H1 (cell line): Measurements from ENCODE around the gene DCN. TPM values are rescaled to one million over a fixed set of nuclear protein-coding genes. Genes with fewer than 3 reads are reported as not detected.

Experiments
- CTCF ChIA-PET: fragments of 300-600 bp; sonication (Branson Sonifier 250); formaldehyde crosslinking; loops from one replicate; lab custom pipeline; 2021; ENCODE audit not compliant: partially characterized antibody; lab: Charles Lee
- POLR2A ChIA-PET: fragments of 300-600 bp; sonication (Branson Sonifier 250); formaldehyde crosslinking; loops from one replicate; lab custom pipeline; 2021; ENCODE audit warnings: inconsistent platforms; ENCODE audit not compliant: partially characterized antibody; lab: Charles Lee
- DNase-seq, 2 experiments: peaks; one replicate each; pipeline versions ENCODE4 v3.0.0 to v3.0.0-alpha.2; 2010 to 2022; ENCODE audit warnings: low spot score in 2 of 2, low read depth in 1 of 2, mixed read lengths in 1 of 2
- FAIRE-seq: peaks from 2 replicates; lab custom pipeline; 2011; peaks lifted over from hg19 to GRCh38; lab: Jason Lieb, UNC
- H2AFZ ChIP-seq: 2 replicates; pipeline ENCODE4 v1.8.1; 2012; ENCODE audit warnings: low read length, inconsistent platforms
- H2AK5ac ChIP-seq: 2 replicates; pipeline ENCODE4 v1.6.1; 2013; ENCODE audit warnings: low read depth, low read length
- H2BK120ac ChIP-seq: replicated peaks from 2 replicates; pipeline ENCODE3; 2013; ENCODE audit warnings: low read depth, low read length, inconsistent platforms
- H2BK12ac ChIP-seq: 2 replicates; pipeline ENCODE4 v1.6.1; 2013; ENCODE audit warnings: low read depth, low read length
- H2BK15ac ChIP-seq: 2 replicates; pipeline ENCODE4 v1.6.1; 2013; ENCODE audit warnings: low read length
- H2BK20ac ChIP-seq: 2 replicates; pipeline ENCODE4 v1.6.1; 2013; ENCODE audit warnings: low read length
- H2BK5ac ChIP-seq: 2 replicates; pipeline ENCODE4 v1.6.1; 2013; ENCODE audit warnings: low read depth, low read length
- H3K14ac ChIP-seq: 2 replicates; pipeline ENCODE4 v1.6.1; 2013; ENCODE audit warnings: inconsistent platforms; ENCODE audit not compliant: insufficient read length
- H3K18ac ChIP-seq: 2 replicates; pipeline ENCODE4 v1.6.1; 2013; ENCODE audit warnings: low read length; ENCODE audit errors: extremely low read depth
- H3K23ac ChIP-seq: 2 replicates; pipeline ENCODE4 v1.6.1; 2013; ENCODE audit warnings: inconsistent platforms; ENCODE audit not compliant: insufficient read length
- H3K23me2 ChIP-seq: 2 replicates; pipeline ENCODE4 v1.6.1; 2013; ENCODE audit warnings: low read depth, low read length
- H3K27ac ChIP-seq: 2 replicates; pipeline ENCODE4 v1.6.1; 2011; ENCODE audit warnings: low read depth, low read length, inconsistent platforms
- H3K27me3 ChIP-seq, 4 experiments: replicated peaks in 1 of 4; 1 replicate in 1 of 4; 2 replicates in 3 of 4; pipeline versions ENCODE4 v1.6.1 to v1.8.1; 2011 to 2013; ENCODE audit warnings: low read length in 3 of 4, mild to moderate bottlenecking in 3 of 4, inconsistent platforms in 2 of 4, mixed read lengths in 2 of 4, moderate library complexity in 1 of 4; ENCODE audit not compliant: control insufficient read depth in 3 of 4, insufficient read depth in 3 of 4; ENCODE audit errors: extremely low read depth in 1 of 4
- H3K36me3 ChIP-seq, 4 experiments: 2 replicates each; pipeline versions ENCODE4 v1.6.1 to v1.8.1; 2011 to 2013; ENCODE audit warnings: mild to moderate bottlenecking in 4 of 4, low read length in 3 of 4, moderate library complexity in 2 of 4, control low read depth in 1 of 4, inconsistent platforms in 1 of 4; ENCODE audit not compliant: insufficient read depth in 4 of 4, control insufficient read depth in 2 of 4
- H3K4ac ChIP-seq: replicated peaks from 2 replicates; pipeline ENCODE3; 2013; ENCODE audit warnings: low read length, low read depth, mixed read lengths, inconsistent platforms; ENCODE audit not compliant: insufficient read length
- H3K4me1 ChIP-seq, 4 experiments: replicated peaks in 1 of 4; 1 replicate in 1 of 4; 2 replicates in 3 of 4; pipeline versions ENCODE4 v1.6.1 to v1.8.1; 2011 to 2013; ENCODE audit warnings: low read length in 3 of 4, inconsistent platforms in 2 of 4, mixed read lengths in 1 of 4; ENCODE audit not compliant: insufficient read depth in 4 of 4, control insufficient read depth in 3 of 4
- H3K4me2 ChIP-seq, 2 experiments: 2 replicates each; pipeline versions ENCODE4 v1.6.1 to v1.8.1; 2011 to 2013; ENCODE audit warnings: low read depth in 2 of 2, low read length in 2 of 2, control low read depth in 1 of 2, inconsistent platforms in 1 of 2, mild to moderate bottlenecking in 1 of 2; ENCODE audit not compliant: insufficient read depth in 1 of 2
- H3K4me3 ChIP-seq, 4 experiments: fragments of 200-600, 300-600 bp in 1 of 4; sonication (generic), shearing (Covaris generic), sonication (Bioruptor Twin) in 1 of 4; 2 replicates each; pipeline versions ENCODE4 v1.5.1 to v1.8.1; 2011 to 2016; ENCODE audit warnings: low read length in 4 of 4, low read depth in 3 of 4, control low read depth in 2 of 4, inconsistent platforms in 2 of 4, mild to moderate bottlenecking in 2 of 4, mixed read lengths in 1 of 4, moderate library complexity in 1 of 4; ENCODE audit not compliant: insufficient read depth in 2 of 4; ENCODE audit errors: extremely low read depth in 1 of 4
- H3K56ac ChIP-seq: replicated peaks from 2 replicates; pipeline ENCODE3; 2013; ENCODE audit warnings: low read depth, mild to moderate bottlenecking, mixed read lengths, low read length, inconsistent platforms; ENCODE audit not compliant: insufficient read length
- H3K79me1 ChIP-seq: 2 replicates; pipeline ENCODE4 v1.6.1; 2013; ENCODE audit warnings: low read depth, low read length, control low read depth
- H3K79me2 ChIP-seq, 2 experiments: 2 replicates each; pipeline versions ENCODE4 v1.6.1 to v1.8.1; 2012 to 2013; ENCODE audit warnings: low read length in 2 of 2, mild to moderate bottlenecking in 2 of 2, inconsistent platforms in 1 of 2; ENCODE audit not compliant: insufficient read depth in 2 of 2, control insufficient read depth in 1 of 2
- H3K9ac ChIP-seq, 4 experiments: replicated peaks in 1 of 4; 1 replicate in 1 of 4; 2 replicates in 3 of 4; pipeline versions ENCODE4 v1.6.1 to v1.8.1; 2011 to 2013; ENCODE audit warnings: low read depth in 3 of 4, low read length in 3 of 4, control low read depth in 2 of 4, mild to moderate bottlenecking in 2 of 4, moderate library complexity in 2 of 4, inconsistent platforms in 1 of 4; ENCODE audit errors: extremely low read depth in 1 of 4
- H3K9me3 ChIP-seq, 2 experiments: 2 replicates each; pipeline versions ENCODE4 v1.6.1 to v1.8.1; 2012 to 2013; ENCODE audit warnings: mild to moderate bottlenecking in 2 of 2, moderate library complexity in 2 of 2, control low read depth in 1 of 2, inconsistent platforms in 1 of 2, low read depth in 1 of 2, low read length in 1 of 2, mixed read lengths in 1 of 2; ENCODE audit not compliant: insufficient read depth in 2 of 2
- H4K20me1 ChIP-seq, 2 experiments: replicated peaks in 1 of 2; 2 replicates each; pipeline versions ENCODE3 to v1.8.1; 2011 to 2013; ENCODE audit warnings: inconsistent platforms in 2 of 2, low read length in 2 of 2, mild to moderate bottlenecking in 1 of 2; ENCODE audit not compliant: insufficient read depth in 2 of 2, control insufficient read depth in 1 of 2
- H4K5ac ChIP-seq: 2 replicates; pipeline ENCODE4 v1.6.1; 2013; ENCODE audit warnings: low read length, low read depth, mixed read lengths, inconsistent platforms; ENCODE audit not compliant: insufficient read length
- H4K8ac ChIP-seq: 2 replicates; pipeline ENCODE4 v1.8.0; 2013; ENCODE audit warnings: mild to moderate bottlenecking, moderate library complexity, low read length, inconsistent platforms; ENCODE audit not compliant: insufficient read depth; ENCODE audit errors: extremely low read depth
- H4K91ac ChIP-seq: replicated peaks from 2 replicates; pipeline ENCODE3; 2013; ENCODE audit warnings: low read length, mixed read lengths, inconsistent platforms; ENCODE audit not compliant: insufficient read length
- BRCA1 ChIP-seq: IDR thresholded peaks from 2 replicates; pipeline ENCODE4 v1.6.1; 2012; ENCODE audit warnings: low read depth, low read length, improper control_type of control experiment
- CHD2 ChIP-seq: IDR thresholded peaks from 2 replicates; pipeline ENCODE4 v1.6.1; 2012; ENCODE audit warnings: low read length, improper control_type of control experiment
- EZH2 ChIP-seq: fragments of 200-600 bp; sonication (generic); IDR thresholded peaks from 2 replicates; pipeline ENCODE4 v1.7.1; 2012; ENCODE audit warnings: low read depth, mild to moderate bottlenecking, moderate library complexity, low read length, inconsistent platforms; ENCODE audit not compliant: severe bottlenecking
- GABPA ChIP-seq: IDR thresholded peaks from 2 replicates; pipeline ENCODE4 v1.6.1; 2011; ENCODE audit warnings: mild to moderate bottlenecking, low read length, moderate library complexity, borderline replicate concordance; ENCODE audit not compliant: insufficient read depth
- SAP30 ChIP-seq: fragments of 300-600 bp; sonication (generic); IDR thresholded peaks from 2 replicates; pipeline ENCODE4 v1.7.1; 2012; ENCODE audit warnings: low read length, moderate library complexity, mild to moderate bottlenecking, inconsistent platforms; ENCODE audit not compliant: insufficient read depth, insufficient replicate concordance
- SP2 ChIP-seq: IDR thresholded peaks from 2 replicates; pipeline ENCODE4 v1.6.1; 2012; ENCODE audit warnings: mild to moderate bottlenecking, low read length, inconsistent platforms
- SUZ12 ChIP-seq: fragments of 200-600 bp; sonication (generic); IDR thresholded peaks from 2 replicates; pipeline ENCODE4 v1.6.1; 2012; ENCODE audit warnings: mild to moderate bottlenecking, inconsistent platforms, low read length, moderate library complexity, mixed read lengths
- TAF7 ChIP-seq: optimal IDR thresholded peaks from 2 replicates; pipeline ENCODE3; 2011; ENCODE audit warnings: low read depth, mild to moderate bottlenecking, inconsistent platforms, low read length, moderate library complexity, borderline replicate concordance
- TEAD4 ChIP-seq: IDR thresholded peaks from 2 replicates; pipeline ENCODE4 v1.6.1; 2012; ENCODE audit warnings: low read depth, low read length, inconsistent platforms, mixed read lengths
- WGBS, 2 experiments: shearing (Covaris generic) in 1 of 2; methylation state at CpG; one replicate each; pipeline versions ENCODE4 v1.1.6 to v1.1.7; 2013 to 2015; ENCODE audit warnings: low lambda C conversion rate in 2 of 2, mixed read lengths in 2 of 2, inconsistent platforms in 1 of 2, low coverage in 1 of 2, missing lambda C conversion rate in 1 of 2; ENCODE audit not compliant: insufficient replicate concordance in 2 of 2, insufficient coverage in 1 of 2, insufficient read length in 1 of 2; ENCODE audit errors: extremely low coverage in 1 of 2, missing lambda C conversion rate in 1 of 2; 5-methylcytosine and 5-hydroxymethylcytosine counted together
- polyA plus RNA-seq, 7 experiments: library from polyadenylated mRNA; depleted of rRNA in 3 of 7; stranded (reverse) in 5 of 7; unstranded in 2 of 7; fragments of >200 nt in 5 of 7; fragments of 200-250 nt in 2 of 7; gene quantifications; 1 replicate in 5 of 7; 2 replicates in 1 of 7; 4 replicates in 1 of 7; pipeline versions ENCODE4 v1.2.1 to v1.2.3, GENCODE V29; 2011 to 2013; ENCODE audit warnings: missing spikeins in 2 of 7, mixed read lengths in 2 of 7
- total RNA-seq: library from RNA; stranded (reverse); fragmentation: NEBNext Ultra II Directional; extraction: Animal tissue kit (Norgen Biotek cat#: 25700); gene quantifications from 2 replicates; pipeline ENCODE4 v1.2.1, GENCODE V29; 2021
- TF ChIP-seq, protein P1 (sequence below): IDR thresholded peaks from 2 replicates; pipeline ENCODE4 v1.6.1; 2012; ENCODE audit warnings: low read length, inconsistent platforms
- TF ChIP-seq, protein P2 (sequence below): IDR thresholded peaks from 2 replicates; pipeline ENCODE4 v1.6.1; 2012; ENCODE audit warnings: inconsistent platforms

DCN gene
- total and polyA plus RNA-seq, 2 of the 8 experiments (the other 6 are each of a cell fraction or from before 2014, with no cell fraction given) = not detected

DNA sequence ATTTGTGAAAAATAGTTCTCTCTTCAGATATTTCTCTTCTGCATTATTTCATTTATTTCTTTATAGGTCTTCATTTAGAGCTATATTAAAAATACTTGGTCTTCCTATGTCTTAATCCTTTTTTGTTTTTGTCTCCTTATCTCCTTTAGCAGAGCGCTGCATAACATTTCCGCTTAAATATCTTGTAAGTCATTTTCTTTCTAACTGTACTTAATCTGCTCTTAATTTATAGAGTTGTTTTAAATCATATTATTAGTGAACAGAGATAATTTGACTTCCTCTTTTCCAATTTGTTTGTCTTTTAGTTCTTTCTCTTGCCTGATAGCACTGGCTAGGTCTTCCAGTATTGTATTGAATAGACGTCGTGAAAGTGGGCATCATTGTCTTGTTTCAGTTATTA lies 89.3 kb downstream of the DCN start:
- no peaks in the 10 kb centered on the region for H3K36me3 ChIP-seq
- no peaks in the 10 kb centered on the region for H4K20me1 ChIP-seq
- no peak overlapping the region for H3K4ac ChIP-seq
- H3K23me2 ChIP-seq = no peaks in the 10 kb centered on the region
- no peak overlapping the region for H3K4me2 ChIP-seq
- no peak overlapping the region for H3K23ac ChIP-seq
- H3K56ac ChIP-seq = no peak overlapping the region
- no peak for FAIRE-seq
- H3K9me3 ChIP-seq = peaks cover 0 to 7% of the 10 kb centered on the region in 2 experiments; a peak in 1 of 4 replicates
- no peak overlapping the region for H2AFZ ChIP-seq
- H3K4me3 ChIP-seq = no peak overlapping the region
- H3K18ac ChIP-seq = no peak overlapping the region
- no peaks in the 10 kb centered on the region for H3K79me2 ChIP-seq
- no peak overlapping the region for H2AK5ac ChIP-seq
- no peak overlapping the region for H2BK120ac ChIP-seq
- H2BK5ac ChIP-seq = no peak overlapping the region
- H2BK15ac ChIP-seq = no peak overlapping the region
- H3K14ac ChIP-seq = no peak overlapping the region
- POLR2A ChIA-PET = no interaction called here
- no peak overlapping the region for H4K5ac ChIP-seq
- 93% methylated on average over 4 of the region's 4 CpGs; no CpG with 5 or more reads in 1 of the 2 experiments for WGBS, 2 experiments
- DNase-seq = no peak
- H3K4me1 ChIP-seq = no peaks in the 10 kb centered on the region
- no peaks in the 10 kb centered on the region for H3K79me1 ChIP-seq
- H3K27ac ChIP-seq = no peak overlapping the region
- no peak overlapping the region for H2BK12ac ChIP-seq
- no peak overlapping the region for H4K8ac ChIP-seq
- no peak overlapping the region for H3K9ac ChIP-seq
- TF ChIP-seq, protein P1, sequence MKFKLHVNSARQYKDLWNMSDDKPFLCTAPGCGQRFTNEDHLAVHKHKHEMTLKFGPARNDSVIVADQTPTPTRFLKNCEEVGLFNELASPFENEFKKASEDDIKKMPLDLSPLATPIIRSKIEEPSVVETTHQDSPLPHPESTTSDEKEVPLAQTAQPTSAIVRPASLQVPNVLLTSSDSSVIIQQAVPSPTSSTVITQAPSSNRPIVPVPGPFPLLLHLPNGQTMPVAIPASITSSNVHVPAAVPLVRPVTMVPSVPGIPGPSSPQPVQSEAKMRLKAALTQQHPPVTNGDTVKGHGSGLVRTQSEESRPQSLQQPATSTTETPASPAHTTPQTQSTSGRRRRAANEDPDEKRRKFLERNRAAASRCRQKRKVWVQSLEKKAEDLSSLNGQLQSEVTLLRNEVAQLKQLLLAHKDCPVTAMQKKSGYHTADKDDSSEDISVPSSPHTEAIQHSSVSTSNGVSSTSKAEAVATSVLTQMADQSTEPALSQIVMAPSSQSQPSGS = no peak
- no peak for TF ChIP-seq CHD2
- no peak for TF ChIP-seq SAP30
- no peak for TF ChIP-seq GABPA
- no peak for TF ChIP-seq TAF7
- TF ChIP-seq SUZ12 = no peak
- no peak for TF ChIP-seq SP2
- TF ChIP-seq EZH2 = no peak
- TF ChIP-seq, protein P2, sequence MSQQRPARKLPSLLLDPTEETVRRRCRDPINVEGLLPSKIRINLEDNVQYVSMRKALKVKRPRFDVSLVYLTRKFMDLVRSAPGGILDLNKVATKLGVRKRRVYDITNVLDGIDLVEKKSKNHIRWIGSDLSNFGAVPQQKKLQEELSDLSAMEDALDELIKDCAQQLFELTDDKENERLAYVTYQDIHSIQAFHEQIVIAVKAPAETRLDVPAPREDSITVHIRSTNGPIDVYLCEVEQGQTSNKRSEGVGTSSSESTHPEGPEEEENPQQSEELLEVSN = no peak
- TF ChIP-seq BRCA1 = no peak
- TF ChIP-seq TEAD4 = no peak
- no peaks in the 10 kb centered on the region for H3K27me3 ChIP-seq
- H4K91ac ChIP-seq = no peak overlapping the region
- H2BK20ac ChIP-seq = no peak overlapping the region
- CTCF ChIA-PET = interaction anchor here (3.4 kb wide), 1 partner anchor 15 kb away, joined by 15 read pairs; no protein-coding TSS in a partner anchor
